GM21381 (cell line): ENCODE data around the gene DAB2.
"Not testable (repeated sequence)": the region's sequence is repeated elsewhere in the genome, so short reads cannot be mapped to it uniquely, and the experiment has no call there.

Experiments
- ATAC-seq: cut with Tn5 transposase; IDR thresholded peaks from one replicate; pipeline ENCODE4 v1.9.1; 2021; ENCODE audit warnings: mild to moderate bottlenecking, moderate library complexity; ENCODE audit not compliant: unreplicated experiment

The DAB2 gene

GRCh38 chr5:39352951-39353350, 71.8 kb downstream of the DAB2 start:
- no peak for ATAC-seq

GRCh38 chr5:39352170-39352569, 72.6 kb downstream of the DAB2 start:
- no peak for ATAC-seq

GRCh38 chr5:39349484-39349883, 75.3 kb downstream of the DAB2 start:
- ATAC-seq: no peak

- ATAC-seq: no peak
These were observed 82.3 kb downstream of the DAB2 start for GRCh38 chr5:39342460-39342859.

- ATAC-seq: no peak
These were observed 82.9 kb downstream of the DAB2 start for GRCh38 chr5:39341896-39342295.

GRCh38 chr5:39340506-39340905, 84.3 kb downstream of the DAB2 start:
- no peak for ATAC-seq

GRCh38 chr5:39337252-39337915, 87.4 kb downstream of the DAB2 start:
- no peak for ATAC-seq

- ATAC-seq: not testable (repeated sequence)
These were observed 90.5 kb downstream of the DAB2 start for GRCh38 chr5:39334296-39334695.

- ATAC-seq: no peak
These were observed 91.7 kb downstream of the DAB2 start for GRCh38 chr5:39333104-39333503.

GRCh38 chr5:39331861-39332381, 92.9 kb downstream of the DAB2 start:
- no peak for ATAC-seq

GRCh38 chr5:39328731-39329130, 96.0 kb downstream of the DAB2 start:
- no peak for ATAC-seq

- ATAC-seq: no peak
These were observed 101.2 kb downstream of the DAB2 start for GRCh38 chr5:39323542-39323941.
